OCI-LY1 (cell line): ENCODE measurements around the gene FBXL17.

Experiments used
- CTCF ChIP-seq: fragments of 200-600 bp; sonication (generic), shearing (Covaris generic); IDR thresholded peaks from 2 replicates; pipeline ENCODE4 v1.5.1; 2017; ENCODE audit warnings: mild to moderate bottlenecking, antibody characterized with exemption, low read length, moderate library complexity, mixed read lengths
- EZH2 ChIP-seq: fragments of 200-600 bp; sonication (generic), shearing (Covaris generic); IDR thresholded peaks from 2 replicates; pipeline ENCODE4 v1.8.0; 2017; ENCODE audit warnings: borderline replicate concordance, mixed run types, mild to moderate bottlenecking, antibody characterized with exemption, low read length, moderate library complexity, mixed read lengths

GRCh38 chr5:108324886-108325285 lies 57.0 kb downstream of the FBXL17 start:
- TF ChIP-seq EZH2 (no peak), CTCF (no peak)
